ENCODE results near the gene GPATCH2L. TPM values are rescaled to one million over a fixed set of nuclear protein-coding genes. Genes with fewer than 3 reads are reported as not detected.

GPATCH2L gene
- total and polyA plus RNA-seq, 2 of the 13 experiments (the other 11 are each of a cell fraction or from before 2014, with no cell fraction given): 14.4 to 29.0 TPM

DNA sequence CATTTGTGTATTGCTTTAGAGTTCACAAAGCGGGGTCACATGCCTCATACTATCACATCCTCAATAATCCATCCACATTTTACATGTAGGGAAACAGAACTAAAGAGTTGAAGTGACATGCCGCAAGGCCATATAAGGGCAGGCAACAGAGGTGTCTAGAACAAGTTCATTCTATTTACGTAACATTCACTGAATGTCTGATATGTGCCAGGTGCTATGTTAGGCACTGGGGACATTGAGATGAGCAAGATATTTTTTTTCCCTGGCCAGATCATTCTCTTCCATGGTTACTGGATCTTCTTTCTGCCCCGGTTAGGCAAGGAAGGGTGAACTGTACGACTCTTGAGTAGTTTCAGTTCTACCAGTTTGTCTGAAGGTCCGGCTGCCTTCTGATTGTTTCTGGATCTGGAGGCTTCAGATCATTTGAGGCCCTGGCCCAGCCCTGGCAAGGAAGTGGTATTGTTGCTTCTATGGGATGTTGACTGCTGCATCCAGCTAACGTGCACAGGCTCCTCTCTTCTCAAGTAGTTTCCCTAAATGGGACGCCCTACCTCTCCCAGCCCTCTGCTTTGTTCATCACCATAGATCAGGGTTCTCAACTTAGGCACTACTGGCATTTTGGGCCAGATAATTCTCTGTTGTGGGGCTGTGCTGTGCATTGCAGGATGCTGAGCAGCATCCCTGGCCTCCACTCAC, 12.1 kb downstream of the GPATCH2L start:
- WGBS (ENCODE audit: low lambda C conversion rate): 86% methylated on average over 8 of the region's 8 CpGs
- no peak overlapping the region for H3K4me3 ChIP-seq (replicated peaks in 1 of 3; ENCODE audit: insufficient read depth in 1 of 3, low read depth in 2 of 3, low read length in 3 of 3)
- H3K4me2 ChIP-seq (ENCODE audit: low read depth, low read length): no peak overlapping the region
- no peak overlapping the region for H2AFZ ChIP-seq (ENCODE audit: low read length)
- H3K27ac ChIP-seq (ENCODE audit: extremely low read length, insufficient read depth, low read length): no peak overlapping the region
- peaks cover 8 to 42% of the 10 kb centered on the region in 2 experiments for H3K36me3 ChIP-seq (replicated peaks in 1 of 2; ENCODE audit: control insufficient read depth in 1 of 2, insufficient read depth in 2 of 2, low read length in 2 of 2)
- H3K27me3 ChIP-seq (ENCODE audit: control insufficient read depth in 1 of 2, insufficient read depth in 2 of 2, low read length in 2 of 2): no peaks in the 10 kb centered on the region
- DNase-seq (ENCODE audit: low spot score) (no peak), FAIRE-seq (no peak), ATAC-seq (no peak)
- in situ Hi-C loops (cut with HindIII; ENCODE audit: extremely low pct_ligation_motif_present, low pct_unique_long_range_greater_than_20kb): no loop called here
- H4K20me1 ChIP-seq (ENCODE audit: insufficient read depth, low read length): no peaks in the 10 kb centered on the region
- CTCF ChIA-PET (ENCODE audit: low intra/inter-chr PET ratio, low total read pairs): no interaction called here
- intact Hi-C loops (cut with micrococcal nuclease; ENCODE audit: unreplicated experiment): no loop called here
- H3K9ac ChIP-seq (ENCODE audit: insufficient read depth, low read depth, low read length): no peak overlapping the region
- no peaks in the 10 kb centered on the region for H3K4me1 ChIP-seq (ENCODE audit: insufficient read depth, low read length)
- no TSS peak for BruUV-seq (replicated peaks)
- peaks cover 17% of the 10 kb centered on the region for H3K79me2 ChIP-seq (ENCODE audit: insufficient read depth, low read length)
- no peaks in the 10 kb centered on the region for H3K9me3 ChIP-seq (ENCODE audit: low read length)
- TF ChIP-seq MED1 (CRISPR knock-in tag; IDR thresholded peaks at IDR 0.05) (no peak), FOXC1 (CRISPR knock-in tag; IDR thresholded peaks at IDR 0.05; ENCODE audit: borderline replicate concordance) (no peak)
- POLR2A ChIA-PET: no interaction called here

DNA sequence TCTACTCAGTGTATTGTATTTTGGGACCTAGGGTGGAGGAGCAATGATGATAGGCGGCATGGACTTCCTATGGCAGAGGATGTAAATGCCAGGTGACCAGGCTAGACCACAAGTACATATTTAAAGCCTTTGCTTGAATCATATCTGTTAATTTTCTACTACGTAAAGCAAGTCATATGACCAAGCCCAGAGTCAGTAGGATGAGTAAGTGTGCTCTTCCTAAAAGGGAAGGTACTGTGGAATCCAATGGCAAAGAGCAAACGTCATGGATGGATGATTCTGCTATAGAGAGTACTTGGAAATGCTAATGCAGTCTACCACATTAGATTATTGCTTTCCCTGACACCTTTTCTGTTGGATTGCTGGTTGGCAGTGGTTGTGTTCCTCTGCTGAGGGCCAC, 16.8 kb downstream of the GPATCH2L start:
- DNase-seq (ENCODE audit: low spot score): no peak
- no TSS peak for BruUV-seq (replicated peaks)
- ChIA-PET CTCF (ENCODE audit: low intra/inter-chr PET ratio, low total read pairs) (no interaction called here), POLR2A (no interaction called here)
- whole genome bisulfite sequencing (ENCODE audit: low lambda C conversion rate): 98% methylated on average over 3 of the region's 3 CpGs
- Histone ChIP-seq H3K4me1 (ENCODE audit: insufficient read depth, low read length) (no peaks in the 10 kb centered on the region), H3K9ac (ENCODE audit: insufficient read depth, low read depth, low read length) (no peak overlapping the region), H3K27me3 (ENCODE audit: control insufficient read depth in 1 of 2, insufficient read depth in 2 of 2, low read length in 2 of 2) (no peaks in the 10 kb centered on the region), H3K4me3 (replicated peaks in 1 of 3; ENCODE audit: insufficient read depth in 1 of 3, low read depth in 2 of 3, low read length in 3 of 3) (no peak overlapping the region), H3K36me3 (replicated peaks in 1 of 2; ENCODE audit: control insufficient read depth in 1 of 2, insufficient read depth in 2 of 2, low read length in 2 of 2) (peaks cover 9 to 63% of the 10 kb centered on the region in 2 experiments), H3K9me3 (ENCODE audit: low read length) (no peaks in the 10 kb centered on the region), H2AFZ (ENCODE audit: low read length) (no peak overlapping the region), H3K27ac (ENCODE audit: extremely low read length, insufficient read depth, low read length) (no peak overlapping the region), H4K20me1 (ENCODE audit: insufficient read depth, low read length) (no peaks in the 10 kb centered on the region), H3K4me2 (ENCODE audit: low read depth, low read length) (no peak overlapping the region), H3K79me2 (ENCODE audit: insufficient read depth, low read length) (peaks cover 8% of the 10 kb centered on the region)
- FAIRE-seq: no peak
- no peak for ATAC-seq
- intact Hi-C loops (cut with micrococcal nuclease; ENCODE audit: unreplicated experiment) (no loop called here), in situ Hi-C loops (cut with HindIII; ENCODE audit: extremely low pct_ligation_motif_present, low pct_unique_long_range_greater_than_20kb) (no loop called here)
- TF ChIP-seq NFATC3 (CRISPR knock-in tag; IDR thresholded peaks at IDR 0.05) (no peak), NFE2L2 (IDR thresholded peaks at IDR 0.05; ENCODE audit: low read length) (no peak), ATM (IDR thresholded peaks at IDR 0.05; ENCODE audit: borderline replicate concordance) (no peak), YEATS4 (CRISPR knock-in tag; IDR thresholded peaks at IDR 0.05; ENCODE audit: borderline replicate concordance) (no peak), KLF12 (CRISPR knock-in tag; IDR thresholded peaks at IDR 0.05; ENCODE audit: borderline replicate concordance) (no peak)
- TF ChIP-seq, protein P1, sequence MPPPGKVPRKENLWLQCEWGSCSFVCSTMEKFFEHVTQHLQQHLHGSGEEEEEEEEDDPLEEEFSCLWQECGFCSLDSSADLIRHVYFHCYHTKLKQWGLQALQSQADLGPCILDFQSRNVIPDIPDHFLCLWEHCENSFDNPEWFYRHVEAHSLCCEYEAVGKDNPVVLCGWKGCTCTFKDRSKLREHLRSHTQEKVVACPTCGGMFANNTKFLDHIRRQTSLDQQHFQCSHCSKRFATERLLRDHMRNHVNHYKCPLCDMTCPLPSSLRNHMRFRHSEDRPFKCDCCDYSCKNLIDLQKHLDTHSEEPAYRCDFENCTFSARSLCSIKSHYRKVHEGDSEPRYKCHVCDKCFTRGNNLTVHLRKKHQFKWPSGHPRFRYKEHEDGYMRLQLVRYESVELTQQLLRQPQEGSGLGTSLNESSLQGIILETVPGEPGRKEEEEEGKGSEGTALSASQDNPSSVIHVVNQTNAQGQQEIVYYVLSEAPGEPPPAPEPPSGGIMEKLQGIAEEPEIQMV (CRISPR knock-in tag; IDR thresholded peaks at IDR 0.05; ENCODE audit: low read depth): no peak
- TF ChIP-seq, protein P2, sequence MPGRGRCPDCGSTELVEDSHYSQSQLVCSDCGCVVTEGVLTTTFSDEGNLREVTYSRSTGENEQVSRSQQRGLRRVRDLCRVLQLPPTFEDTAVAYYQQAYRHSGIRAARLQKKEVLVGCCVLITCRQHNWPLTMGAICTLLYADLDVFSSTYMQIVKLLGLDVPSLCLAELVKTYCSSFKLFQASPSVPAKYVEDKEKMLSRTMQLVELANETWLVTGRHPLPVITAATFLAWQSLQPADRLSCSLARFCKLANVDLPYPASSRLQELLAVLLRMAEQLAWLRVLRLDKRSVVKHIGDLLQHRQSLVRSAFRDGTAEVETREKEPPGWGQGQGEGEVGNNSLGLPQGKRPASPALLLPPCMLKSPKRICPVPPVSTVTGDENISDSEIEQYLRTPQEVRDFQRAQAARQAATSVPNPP (CRISPR knock-in tag; IDR thresholded peaks at IDR 0.05): no peak
- TF ChIP-seq, protein P3, sequence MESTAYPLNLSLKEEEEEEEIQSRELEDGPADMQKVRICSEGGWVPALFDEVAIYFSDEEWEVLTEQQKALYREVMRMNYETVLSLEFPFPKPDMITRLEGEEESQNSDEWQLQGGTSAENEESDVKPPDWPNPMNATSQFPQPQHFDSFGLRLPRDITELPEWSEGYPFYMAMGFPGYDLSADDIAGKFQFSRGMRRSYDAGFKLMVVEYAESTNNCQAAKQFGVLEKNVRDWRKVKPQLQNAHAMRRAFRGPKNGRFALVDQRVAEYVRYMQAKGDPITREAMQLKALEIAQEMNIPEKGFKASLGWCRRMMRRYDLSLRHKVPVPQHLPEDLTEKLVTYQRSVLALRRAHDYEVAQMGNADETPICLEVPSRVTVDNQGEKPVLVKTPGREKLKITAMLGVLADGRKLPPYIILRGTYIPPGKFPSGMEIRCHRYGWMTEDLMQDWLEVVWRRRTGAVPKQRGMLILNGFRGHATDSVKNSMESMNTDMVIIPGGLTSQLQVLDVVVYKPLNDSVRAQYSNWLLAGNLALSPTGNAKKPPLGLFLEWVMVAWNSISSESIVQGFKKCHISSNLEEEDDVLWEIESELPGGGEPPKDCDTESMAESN (CRISPR knock-in tag; conservative IDR thresholded peaks at IDR 0.05): no peak
- TF ChIP-seq, protein P4, sequence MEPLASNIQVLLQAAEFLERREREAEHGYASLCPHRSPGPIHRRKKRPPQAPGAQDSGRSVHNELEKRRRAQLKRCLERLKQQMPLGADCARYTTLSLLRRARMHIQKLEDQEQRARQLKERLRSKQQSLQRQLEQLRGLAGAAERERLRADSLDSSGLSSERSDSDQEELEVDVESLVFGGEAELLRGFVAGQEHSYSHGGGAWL (CRISPR knock-in tag; IDR thresholded peaks at IDR 0.05): no peak
